Activated B cell treated with CpG ODN at 0.5 μM for 24 hours (primary cell): ENCODE measurements around the gene IFIT1B. TPM values are rescaled to one million over a fixed set of nuclear protein-coding genes. Genes with fewer than 3 reads are reported as not detected.

Experiments used
- ATAC-seq: fragments of 200-7000 bp; cut with Tn5 transposase; one replicate; pipeline ENCODE4 v1.10.0; 2021; ENCODE audit warnings: low read depth, mild to moderate bottlenecking, moderate library complexity
- CTCF ChIA-PET: fragments of 350-600 bp; sonication (Branson Sonifier 250); formaldehyde crosslinking; loops from one replicate; lab custom pipeline; 2021; ENCODE audit warnings: antibody characterized with exemption; lab: Charles Lee
- POLR2A ChIA-PET: fragments of 350-600 bp; sonication (Branson Sonifier 250); formaldehyde crosslinking; loops from one replicate; lab custom pipeline; 2021; ENCODE audit warnings: antibody characterized with exemption; lab: Charles Lee
- DNase-seq: peaks from one replicate; pipeline ENCODE4 v3.0.0; 2022
- H3K27ac Mint-ChIP-seq: one replicate; pipeline ENCODE4 v1.8.0; 2020; ENCODE audit warnings: mixed read lengths
- H3K27me3 Mint-ChIP-seq: one replicate; pipeline ENCODE4 v1.8.0; 2021; ENCODE audit warnings: mixed read lengths
- H3K36me3 Mint-ChIP-seq: one replicate; pipeline ENCODE4 v1.8.0; 2021; ENCODE audit warnings: low read depth, mixed read lengths
- H3K4me1 Mint-ChIP-seq: one replicate; pipeline ENCODE4 v1.8.0; 2021; ENCODE audit warnings: mixed read lengths
- H3K4me3 Mint-ChIP-seq: one replicate; pipeline ENCODE4 v1.8.0; 2020; ENCODE audit warnings: mild to moderate bottlenecking, mixed read lengths
- H3K9me3 Mint-ChIP-seq: one replicate; pipeline ENCODE4 v1.8.0; 2020; ENCODE audit warnings: mixed read lengths
- intact Hi-C: fragments of 100-400 bp; cut with micrococcal nuclease; formaldehyde crosslinking; loops from one replicate; pipeline ENCODE4 v1.15.1; 2024
- total RNA-seq: library from RNA; stranded (reverse); gene quantifications from 2 replicates; pipeline ENCODE4 v1.2.3, GENCODE V29; 2022
- TF ChIP-seq, protein P1 (sequence below): fragments of 200-600 bp; IDR thresholded peaks from one replicate; pipeline ENCODE4 v1.8.0; 2022; ENCODE audit warnings: antibody characterized with exemption, mild to moderate bottlenecking

The IFIT1B gene
- total RNA-seq, 1 donor from 2014 or later: not detected

DNA sequence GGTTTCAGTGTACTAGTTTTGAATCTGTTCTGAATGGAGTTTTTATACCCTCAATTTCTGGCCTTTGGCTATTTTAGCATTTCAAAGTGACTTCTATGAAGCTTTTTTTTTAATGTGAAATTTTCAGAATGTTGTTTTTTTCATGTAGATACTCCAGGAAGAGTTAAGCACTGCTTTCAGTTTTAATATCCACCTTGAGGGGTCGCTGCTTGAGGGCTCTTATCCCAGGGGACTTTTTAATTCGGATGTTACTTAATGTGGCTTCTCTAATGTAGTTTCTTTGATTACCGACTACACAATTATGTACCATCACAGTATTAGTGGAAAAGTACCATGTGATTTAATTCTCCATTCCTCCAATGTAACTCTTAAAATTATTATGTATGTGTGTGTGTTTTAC, 41.7 kb downstream of the IFIT1B start:
- POLR2A ChIA-PET: no interaction called here

DNA sequence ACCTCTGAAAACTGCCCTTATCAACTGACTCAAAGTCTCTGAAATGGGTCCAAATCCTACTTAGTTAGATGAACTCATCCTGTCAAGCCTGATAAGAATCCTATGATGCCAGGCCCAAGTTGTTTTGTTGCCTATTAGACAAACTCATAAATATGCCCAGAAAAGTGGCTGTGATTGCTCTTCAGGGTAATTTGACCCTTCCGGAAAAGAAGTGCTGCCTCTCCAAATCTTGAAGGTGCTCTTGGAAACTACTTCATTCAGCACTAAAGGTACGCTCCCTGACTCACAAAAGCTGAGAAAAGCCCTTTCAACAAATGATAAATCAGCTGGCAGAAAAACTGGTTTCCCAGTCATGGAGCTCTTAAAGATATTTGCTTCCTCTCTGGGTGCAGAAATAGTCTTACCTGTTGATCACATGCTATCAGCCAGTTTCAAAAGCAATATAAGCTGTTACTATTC, 43.2 kb downstream of the IFIT1B start:
- no peak for DNase-seq
- Mint-ChIP-seq H3K4me3 (no peak overlapping the region), H3K9me3 (no peaks in the 10 kb centered on the region), H3K4me1 (peaks cover 50% of the 10 kb centered on the region), H3K27ac (no peak overlapping the region), H3K27me3 (no peaks in the 10 kb centered on the region), H3K36me3 (peaks cover 45% of the 10 kb centered on the region)
- TF ChIP-seq, protein P1, sequence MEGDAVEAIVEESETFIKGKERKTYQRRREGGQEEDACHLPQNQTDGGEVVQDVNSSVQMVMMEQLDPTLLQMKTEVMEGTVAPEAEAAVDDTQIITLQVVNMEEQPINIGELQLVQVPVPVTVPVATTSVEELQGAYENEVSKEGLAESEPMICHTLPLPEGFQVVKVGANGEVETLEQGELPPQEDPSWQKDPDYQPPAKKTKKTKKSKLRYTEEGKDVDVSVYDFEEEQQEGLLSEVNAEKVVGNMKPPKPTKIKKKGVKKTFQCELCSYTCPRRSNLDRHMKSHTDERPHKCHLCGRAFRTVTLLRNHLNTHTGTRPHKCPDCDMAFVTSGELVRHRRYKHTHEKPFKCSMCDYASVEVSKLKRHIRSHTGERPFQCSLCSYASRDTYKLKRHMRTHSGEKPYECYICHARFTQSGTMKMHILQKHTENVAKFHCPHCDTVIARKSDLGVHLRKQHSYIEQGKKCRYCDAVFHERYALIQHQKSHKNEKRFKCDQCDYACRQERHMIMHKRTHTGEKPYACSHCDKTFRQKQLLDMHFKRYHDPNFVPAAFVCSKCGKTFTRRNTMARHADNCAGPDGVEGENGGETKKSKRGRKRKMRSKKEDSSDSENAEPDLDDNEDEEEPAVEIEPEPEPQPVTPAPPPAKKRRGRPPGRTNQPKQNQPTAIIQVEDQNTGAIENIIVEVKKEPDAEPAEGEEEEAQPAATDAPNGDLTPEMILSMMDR: no peak
- ATAC-seq: no peak
- ChIA-PET POLR2A (no interaction called here), CTCF (no interaction called here)
- intact Hi-C loops: loop anchor here (5.0 kb wide), 1 partner anchor 1451 kb away; the partner anchor contains the start of gene RPP30

More for the DNA sequence above, 41.7 kb downstream of the IFIT1B start:
- CTCF ChIA-PET: interaction anchor here (1.0 to 1.8 kb wide), 2 partner anchors 26 to 157 kb away, joined by 3 to 4 read pairs; no protein-coding TSS in a partner anchor
- Mint-ChIP-seq H3K4me3 (peak overlapping the region; percentile 11), H3K36me3 (peaks cover 51% of the 10 kb centered on the region), H3K4me1 (peaks cover 59% of the 10 kb centered on the region), H3K27ac (peak overlapping the region; percentile 30), H3K27me3 (no peaks in the 10 kb centered on the region), H3K9me3 (no peaks in the 10 kb centered on the region)
- intact Hi-C loops: loop anchor here (5.0 to 10.0 kb wide), 4 partner anchors 427 to 1438 kb away; partner anchors contain the start of genes FAS, HTR7 and STAMBPL1
- ATAC-seq (no peak), DNase-seq (no peak)
- TF ChIP-seq, protein P1: no peak

DNA sequence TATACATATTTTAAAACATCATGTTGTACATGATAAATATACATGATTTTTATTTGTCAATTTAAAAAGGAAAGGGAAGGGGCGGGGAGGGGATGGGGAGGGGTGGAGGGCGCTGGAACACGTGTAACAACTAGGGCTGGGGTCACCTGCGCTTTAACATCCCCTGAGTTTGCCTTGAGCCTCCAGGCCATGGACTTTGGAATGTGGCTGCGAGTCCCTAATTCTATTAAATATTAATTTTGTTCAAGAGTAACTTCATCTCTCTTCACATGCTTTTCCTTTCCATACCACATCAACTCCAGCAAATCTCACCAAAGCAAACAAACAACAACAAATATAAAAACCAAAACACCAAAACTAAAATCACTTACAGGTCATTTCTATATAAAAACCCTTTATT, 47.1 kb downstream of the IFIT1B start:
- Mint-ChIP-seq H3K9me3 (no peaks in the 10 kb centered on the region), H3K36me3 (peaks cover 25% of the 10 kb centered on the region), H3K4me1 (peaks cover 19% of the 10 kb centered on the region), H3K27me3 (no peaks in the 10 kb centered on the region), H3K27ac (no peak overlapping the region), H3K4me3 (no peak overlapping the region)
- intact Hi-C loops: loop anchor here (5.0 kb wide), 1 partner anchor 1447 kb away; the partner anchor contains the start of gene RPP30
- POLR2A ChIA-PET: no interaction called here
- ATAC-seq (no peak), DNase-seq (no peak)
- TF ChIP-seq, protein P1: no peak
- CTCF ChIA-PET: no interaction called here

DNA sequence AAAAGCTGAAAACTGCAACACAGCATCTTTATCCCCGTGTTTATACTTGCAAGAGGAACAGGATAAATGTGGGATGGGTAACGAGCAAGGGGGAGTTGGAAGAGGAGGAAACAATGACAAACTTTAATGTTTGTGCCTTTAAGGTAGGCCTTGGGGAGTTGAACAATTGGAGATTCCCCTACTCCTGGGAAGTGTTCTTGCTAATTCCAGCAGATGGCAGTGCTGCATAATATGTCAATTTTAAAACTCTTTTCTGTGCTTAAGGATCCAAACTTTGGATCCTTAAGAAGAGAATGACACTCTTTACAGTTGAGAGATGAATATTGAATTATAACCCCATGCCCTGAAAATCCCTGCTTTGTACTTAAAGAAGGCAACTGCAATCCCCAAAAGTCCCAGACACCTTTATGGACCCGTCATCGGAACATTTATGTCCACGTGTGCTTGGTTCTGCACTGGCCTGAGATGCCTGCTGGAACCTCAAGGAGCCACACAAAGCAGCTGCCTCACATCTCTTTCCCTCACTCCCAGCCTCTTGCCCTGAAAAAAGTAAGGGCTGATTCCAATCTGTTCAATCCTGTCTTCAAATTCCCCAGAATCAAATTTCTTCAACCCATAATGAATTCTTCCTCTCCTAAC, 48.5 kb downstream of the IFIT1B start:
- Mint-ChIP-seq H3K4me1 (peaks cover 11% of the 10 kb centered on the region), H3K27me3 (no peaks in the 10 kb centered on the region), H3K9me3 (no peaks in the 10 kb centered on the region), H3K27ac (no peak overlapping the region), H3K4me3 (no peak overlapping the region), H3K36me3 (peaks cover 11% of the 10 kb centered on the region)
- ChIA-PET CTCF (interaction anchor here (1.0 to 1.4 kb wide), 2 partner anchors 138 to 1362 kb away, joined by 4 read pairs; no protein-coding TSS in a partner anchor), POLR2A (no interaction called here)
- ATAC-seq (peak; percentile 57), DNase-seq (no peak)
- TF ChIP-seq, protein P1: no peak
- intact Hi-C loops: loop anchor here (1.0 kb wide), 2 partner anchors 138 to 367 kb away; no protein-coding TSS in a partner anchor

DNA sequence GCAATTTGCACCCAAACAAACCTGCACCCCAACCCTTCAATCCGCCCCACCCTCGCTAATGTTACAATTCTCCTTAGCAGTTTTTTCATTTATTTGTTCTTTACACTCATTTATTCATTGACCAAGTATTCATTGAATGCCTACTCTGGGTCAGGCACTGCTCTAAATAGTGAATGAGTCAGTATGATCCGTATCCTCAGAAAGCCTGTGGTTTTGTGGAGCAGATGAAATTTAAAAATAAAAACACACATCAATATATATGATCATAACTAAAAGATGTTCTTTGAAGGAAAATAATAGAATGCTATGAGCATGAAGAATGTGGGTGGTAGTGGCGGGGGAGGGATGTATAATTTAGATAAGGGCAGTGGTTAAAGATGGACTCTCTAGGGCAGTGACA, 49.8 kb downstream of the IFIT1B start:
- peaks cover 9% of the 10 kb centered on the region for H3K4me1 Mint-ChIP-seq
- DNase-seq (no peak), ATAC-seq (no peak)
- no peak overlapping the region for H3K27ac Mint-ChIP-seq
- no peaks in the 10 kb centered on the region for H3K9me3 Mint-ChIP-seq
- no peaks in the 10 kb centered on the region for H3K27me3 Mint-ChIP-seq
- CTCF ChIA-PET: interaction anchor here (1.5 to 1.7 kb wide), 2 partner anchors 9 to 273 kb away, joined by 4 read pairs; no protein-coding TSS in a partner anchor
- H3K36me3 Mint-ChIP-seq: peaks cover 3% of the 10 kb centered on the region
- TF ChIP-seq, protein P1: no peak
- H3K4me3 Mint-ChIP-seq: no peak overlapping the region
- POLR2A ChIA-PET: no interaction called here
- intact Hi-C loops: no loop called here
